HG02763 (cell line): Measurements from ENCODE around the gene CXCL17.

Source experiments
- ATAC-seq: cut with Tn5 transposase; IDR thresholded peaks from one replicate; pipeline ENCODE4 v1.9.1; 2021; ENCODE audit warnings: mild to moderate bottlenecking, moderate library complexity; ENCODE audit not compliant: unreplicated experiment

The CXCL17 gene

GRCh38 chr19:42424712-42425131 is 18.0 kb downstream of the CXCL17 start:
- no peak for ATAC-seq

- ATAC-seq = no peak
These were observed 18.4 kb downstream of the CXCL17 start for GRCh38 chr19:42424345-42424707.

GRCh38 chr19:42423462-42424344 is 19.0 kb downstream of the CXCL17 start:
- ATAC-seq = peak; percentile 85

GRCh38 chr19:42422901-42423461 is 19.8 kb downstream of the CXCL17 start:
- ATAC-seq = peak; percentile 23

- ATAC-seq = no peak
These were observed 20.4 kb downstream of the CXCL17 start for GRCh38 chr19:42422092-42422900.

GRCh38 chr19:42421591-42422031 is 21.1 kb downstream of the CXCL17 start:
- no peak for ATAC-seq

- ATAC-seq = no peak
These were observed 21.6 kb downstream of the CXCL17 start for GRCh38 chr19:42421101-42421500.

GRCh38 chr19:42420055-42420544 is 22.6 kb downstream of the CXCL17 start:
- ATAC-seq = no peak

- ATAC-seq = no peak
These were observed 23.4 kb downstream of the CXCL17 start for GRCh38 chr19:42419309-42419708.

GRCh38 chr19:42412661-42413076 is 30.1 kb downstream of the CXCL17 start:
- ATAC-seq = no peak

- ATAC-seq = no peak
These were observed 30.5 kb downstream of the CXCL17 start for GRCh38 chr19:42412227-42412626.

- ATAC-seq = no peak
These were observed 31.1 kb downstream of the CXCL17 start for GRCh38 chr19:42411581-42412178.

GRCh38 chr19:42410371-42410770 is 32.4 kb downstream of the CXCL17 start:
- no peak for ATAC-seq

GRCh38 chr19:42409477-42409876 is 33.3 kb downstream of the CXCL17 start:
- ATAC-seq = no peak

GRCh38 chr19:42407816-42408175 is 35.0 kb downstream of the CXCL17 start:
- no peak for ATAC-seq

GRCh38 chr19:42407085-42407815 is 35.5 kb downstream of the CXCL17 start:
- ATAC-seq = no peak

- no peak for ATAC-seq
These were observed 36.6 kb downstream of the CXCL17 start for GRCh38 chr19:42406111-42406510.

GRCh38 chr19:42403586-42403985 is 39.2 kb downstream of the CXCL17 start:
- no peak for ATAC-seq

- ATAC-seq = no peak
These were observed 40.2 kb downstream of the CXCL17 start for GRCh38 chr19:42402376-42403116.
